ENCODE measurements around the gene KCNK7.
"Not testable (repeated sequence)": the region's sequence is repeated elsewhere in the genome, so short reads cannot be mapped to it uniquely, and the experiment has no call there.

Gene KCNK7, protein sequence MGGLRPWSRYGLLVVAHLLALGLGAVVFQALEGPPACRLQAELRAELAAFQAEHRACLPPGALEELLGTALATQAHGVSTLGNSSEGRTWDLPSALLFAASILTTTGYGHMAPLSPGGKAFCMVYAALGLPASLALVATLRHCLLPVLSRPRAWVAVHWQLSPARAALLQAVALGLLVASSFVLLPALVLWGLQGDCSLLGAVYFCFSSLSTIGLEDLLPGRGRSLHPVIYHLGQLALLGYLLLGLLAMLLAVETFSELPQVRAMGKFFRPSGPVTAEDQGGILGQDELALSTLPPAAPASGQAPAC

GRCh38 chr11:65595543-65596281 lies at the start of gene KCNK7:
Gene KCNK7, minus strand, starts transcription at chr11:65595800. Its CDS starts 28 bp downstream, at chr11:65595772.
- no peak for DNase-seq (ENCODE audit: low read depth, low spot score)

DNA sequence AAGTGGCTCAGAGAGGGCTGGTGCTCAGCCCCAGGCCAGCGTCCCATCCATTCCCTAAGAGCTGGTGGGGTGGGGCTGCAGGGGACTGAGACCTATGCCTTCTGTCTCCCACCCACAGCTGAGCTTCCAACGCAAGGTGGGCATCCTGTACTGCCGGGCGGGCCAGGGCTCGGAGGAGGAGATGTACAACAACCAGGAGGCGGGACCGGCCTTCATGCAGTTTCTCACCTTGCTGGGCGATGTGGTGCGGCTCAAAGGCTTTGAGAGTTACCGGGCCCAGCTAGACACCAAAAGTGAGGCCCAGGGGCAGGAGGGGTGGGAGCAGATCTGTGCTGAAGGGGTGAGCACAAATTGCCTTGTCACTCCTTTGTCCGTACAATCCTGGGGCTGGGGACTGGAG lies 49.2 kb upstream of the KCNK7 start:
- no peak for DNase-seq (ENCODE audit: low read depth, low spot score)

DNA sequence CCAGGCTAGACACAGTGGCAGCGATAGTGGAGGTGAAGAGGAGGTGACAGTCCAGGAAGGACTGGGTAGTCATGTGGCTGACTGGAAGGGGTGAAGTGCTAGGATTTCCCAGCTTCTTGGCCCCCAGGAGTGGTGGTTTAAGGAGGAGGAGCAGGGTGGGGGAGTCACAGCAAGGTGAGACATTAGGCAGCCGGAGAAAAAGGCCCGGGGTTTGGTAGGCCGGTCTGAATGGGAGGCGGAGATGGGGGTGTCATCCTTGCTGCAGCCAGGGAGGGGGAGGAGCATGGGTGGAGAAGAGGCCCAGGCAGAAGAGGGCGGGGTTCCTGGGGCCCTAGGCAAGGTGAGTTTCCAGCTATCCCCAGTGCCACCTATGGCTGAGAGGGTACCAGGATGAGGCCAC lies 48.4 kb upstream of the KCNK7 start:
- DNase-seq (ENCODE audit: low read depth, low spot score), result no peak

GRCh38 chr11:65642014-65642671 lies 46.5 kb upstream of the KCNK7 start:
- DNase-seq (ENCODE audit: low read depth, low spot score), result no peak

- DNase-seq (ENCODE audit: low read depth, low spot score), result no peak
Measured at GRCh38 chr11:65641297-65642013, 45.9 kb upstream of the KCNK7 start.

DNA sequence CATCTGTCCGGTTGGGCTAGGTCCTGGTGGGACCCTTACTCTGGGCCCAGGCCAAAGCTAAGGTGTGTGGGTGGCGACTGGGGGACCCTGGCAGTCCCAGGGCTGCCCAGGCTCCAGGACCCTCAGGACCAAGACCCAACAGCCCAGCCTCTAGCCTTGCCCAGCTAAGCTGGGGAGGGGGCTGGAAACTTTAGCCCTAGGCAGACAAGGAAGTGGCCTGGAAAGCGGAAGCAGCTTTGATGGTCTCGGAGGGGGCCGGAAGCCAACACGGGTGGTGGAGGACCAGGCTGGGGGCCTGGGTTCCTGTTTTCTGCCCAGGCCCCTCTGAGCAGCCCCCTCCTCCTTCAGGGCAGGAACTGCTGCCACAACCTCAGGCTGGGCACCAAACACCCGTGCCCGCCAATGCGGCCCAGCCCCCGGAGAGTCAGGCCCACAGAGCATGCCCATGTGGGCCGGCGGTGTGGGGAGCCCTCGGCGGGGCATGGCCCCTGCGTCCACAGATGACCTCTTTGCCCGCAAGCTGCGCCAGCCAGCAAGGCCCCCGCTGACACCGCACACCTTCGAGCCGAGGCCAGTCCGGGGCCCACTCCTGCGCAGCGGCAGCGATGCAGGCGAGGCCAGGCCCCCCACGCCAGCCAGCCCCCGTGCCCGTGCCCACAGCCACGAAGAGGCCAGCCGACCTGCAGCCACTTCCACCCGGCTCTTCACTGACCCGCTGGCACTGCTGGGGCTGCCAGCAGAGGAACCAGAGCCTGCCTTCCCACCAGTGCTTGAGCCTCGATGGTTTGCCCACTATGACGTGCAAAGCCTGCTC lies 45.1 kb upstream of the KCNK7 start:
- no peak for DNase-seq (ENCODE audit: low read depth, low spot score)

GRCh38 chr11:65639623-65640482 lies 44.3 kb upstream of the KCNK7 start:
- DNase-seq (ENCODE audit: low read depth, low spot score), result no peak

- DNase-seq (ENCODE audit: low read depth, low spot score), result not testable (repeated sequence)
Measured at GRCh38 chr11:65639228-65639597, 43.6 kb upstream of the KCNK7 start.

GRCh38 chr11:65637794-65638419 lies 42.3 kb upstream of the KCNK7 start, which contains the start of gene SIPA1:
Gene SIPA1, plus strand, starts transcription at chr11:65638101. Its CDS starts 2,821 bp downstream, at chr11:65640922.
- peak; percentile 44 for DNase-seq (ENCODE audit: low read depth, low spot score)

GRCh38 chr11:65637032-65637557 lies 41.5 kb upstream of the KCNK7 start:
- no peak for DNase-seq (ENCODE audit: low read depth, low spot score)

DNA sequence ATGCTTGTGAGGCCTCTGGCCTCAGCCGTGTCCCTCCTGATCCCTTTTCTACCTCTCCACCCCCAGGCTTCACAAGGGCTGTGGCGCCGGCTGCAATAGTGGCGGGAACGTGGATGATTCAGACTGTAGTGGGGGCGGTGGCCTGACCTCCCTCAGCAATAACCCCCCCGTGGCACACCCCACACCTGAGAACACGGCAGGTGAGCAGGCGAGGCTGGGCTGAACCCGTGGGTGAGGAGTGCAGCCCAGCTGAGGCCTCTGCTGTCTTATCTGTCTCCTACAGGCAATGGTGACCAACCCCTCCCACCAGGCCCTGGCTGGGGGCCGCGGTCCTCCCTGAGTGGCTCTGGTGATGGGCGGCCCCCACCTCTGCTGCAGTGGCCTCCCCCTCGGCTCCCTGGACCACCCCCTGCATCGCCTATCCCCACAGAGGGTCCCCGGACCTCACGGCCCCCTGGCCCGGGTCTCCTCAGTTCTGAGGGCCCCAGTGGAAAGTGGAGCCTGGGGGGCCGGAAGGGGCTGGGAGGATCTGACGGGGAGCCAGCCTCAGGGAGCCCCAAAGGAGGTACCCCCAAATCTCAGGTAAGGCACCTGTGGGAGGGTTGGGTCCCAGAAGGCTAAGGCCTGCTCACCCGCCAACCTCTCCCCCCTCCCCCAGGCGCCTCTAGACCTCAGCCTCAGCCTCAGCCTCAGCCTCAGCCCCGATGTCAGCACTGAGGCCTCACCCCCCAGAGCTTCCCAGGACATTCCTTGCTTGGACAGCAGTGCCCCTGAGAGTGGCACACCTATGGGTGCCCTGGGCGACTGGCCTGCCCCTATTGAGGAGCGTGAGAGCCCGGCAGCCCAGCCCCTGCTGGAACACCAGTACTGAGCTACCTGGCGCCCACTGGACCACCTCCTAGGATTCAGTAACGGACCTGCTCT lies 40.8 kb upstream of the KCNK7 start:
- DNase-seq (ENCODE audit: low read depth, low spot score), result no peak

- no peak for DNase-seq (ENCODE audit: low read depth, low spot score)
Measured at GRCh38 chr11:65634905-65635731, 39.5 kb upstream of the KCNK7 start.

GRCh38 chr11:65634440-65634839 lies 38.8 kb upstream of the KCNK7 start:
- no peak for DNase-seq (ENCODE audit: low read depth, low spot score)

- no peak for DNase-seq (ENCODE audit: low read depth, low spot score)
Measured at GRCh38 chr11:65634109-65634436, 38.5 kb upstream of the KCNK7 start.

- DNase-seq (ENCODE audit: low read depth, low spot score), result no peak
Measured at GRCh38 chr11:65633390-65634108, 37.9 kb upstream of the KCNK7 start.

- no peak for DNase-seq (ENCODE audit: low read depth, low spot score)
Measured at GRCh38 chr11:65630215-65630614, 34.6 kb upstream of the KCNK7 start.

- DNase-seq (ENCODE audit: low read depth, low spot score), result no peak
Measured at GRCh38 chr11:65629579-65629978, 34.0 kb upstream of the KCNK7 start.

Data from activated naive CD8-positive, alpha-beta T cell treated with anti-CD3 and anti-CD28 coated beads, Interleukin-2, amount 50 U/mL, for 16 hours (primary cell).